GM23338 (cell line): Measurements from ENCODE around the gene FMR1.

Experiments used
- CREB1 ChIP-seq: fragments of 250-450 bp; sonication (Bioruptor Pico); IDR thresholded peaks from 2 replicates; pipeline ENCODE4 v1.5.0; 2020; ENCODE audit warnings: low read depth, mild to moderate bottlenecking, moderate library complexity
- EZH2 ChIP-seq: fragments of 200-600 bp; sonication (generic); IDR thresholded peaks from one replicate; pipeline ENCODE4 v1.8.0; 2017; ENCODE audit warnings: antibody characterized with exemption, mild to moderate bottlenecking, low read depth; ENCODE audit not compliant: unreplicated experiment
- EZH2phosphoT487 ChIP-seq: fragments of 200-600 bp; sonication (generic); IDR thresholded peaks from one replicate; pipeline ENCODE4 v1.8.1; 2018; ENCODE audit warnings: antibody characterized with exemption; ENCODE audit not compliant: unreplicated experiment
- POLR2AphosphoS5 ChIP-seq: IDR thresholded peaks from 2 replicates; pipeline ENCODE4 v1.6.1; 2016; ENCODE audit warnings: antibody characterized with exemption, low read depth
- REST ChIP-seq: IDR thresholded peaks from one replicate; pipeline ENCODE4 v1.6.1; 2018; ENCODE audit warnings: antibody characterized with exemption; ENCODE audit not compliant: unreplicated experiment
- ZNF331 ChIP-seq: fragments of 250-450 bp; sonication (Bioruptor Pico); IDR thresholded peaks from 2 replicates; pipeline ENCODE4 v1.5.0; 2020; ENCODE audit warnings: low read depth, mild to moderate bottlenecking, moderate library complexity
- TF ChIP-seq, protein P1 (sequence below), 2 experiments: fragments of 200-600 bp in 1 of 2; sonication (generic) in 1 of 2; conservative IDR thresholded peaks; 2 replicates each; pipeline versions ENCODE4 v1.5.1 to v1.6.1; 2016 to 2017; ENCODE audit warnings: antibody characterized with exemption in 2 of 2, low read depth in 2 of 2, mild to moderate bottlenecking in 2 of 2, moderate library complexity in 1 of 2
- TF ChIP-seq, protein P2 (sequence below): fragments of 250-450 bp; sonication (Bioruptor Pico); IDR thresholded peaks from 2 replicates; pipeline ENCODE4 v1.5.0; 2020; ENCODE audit warnings: mild to moderate bottlenecking, moderate library complexity

- TF ChIP-seq EZH2 (no peak), REST (no peak), POLR2AphosphoS5 (no peak), CREB1 (no peak), EZH2phosphoT487 (no peak), ZNF331 (CRISPR knock-in tag) (no peak)
- TF ChIP-seq, protein P1, sequence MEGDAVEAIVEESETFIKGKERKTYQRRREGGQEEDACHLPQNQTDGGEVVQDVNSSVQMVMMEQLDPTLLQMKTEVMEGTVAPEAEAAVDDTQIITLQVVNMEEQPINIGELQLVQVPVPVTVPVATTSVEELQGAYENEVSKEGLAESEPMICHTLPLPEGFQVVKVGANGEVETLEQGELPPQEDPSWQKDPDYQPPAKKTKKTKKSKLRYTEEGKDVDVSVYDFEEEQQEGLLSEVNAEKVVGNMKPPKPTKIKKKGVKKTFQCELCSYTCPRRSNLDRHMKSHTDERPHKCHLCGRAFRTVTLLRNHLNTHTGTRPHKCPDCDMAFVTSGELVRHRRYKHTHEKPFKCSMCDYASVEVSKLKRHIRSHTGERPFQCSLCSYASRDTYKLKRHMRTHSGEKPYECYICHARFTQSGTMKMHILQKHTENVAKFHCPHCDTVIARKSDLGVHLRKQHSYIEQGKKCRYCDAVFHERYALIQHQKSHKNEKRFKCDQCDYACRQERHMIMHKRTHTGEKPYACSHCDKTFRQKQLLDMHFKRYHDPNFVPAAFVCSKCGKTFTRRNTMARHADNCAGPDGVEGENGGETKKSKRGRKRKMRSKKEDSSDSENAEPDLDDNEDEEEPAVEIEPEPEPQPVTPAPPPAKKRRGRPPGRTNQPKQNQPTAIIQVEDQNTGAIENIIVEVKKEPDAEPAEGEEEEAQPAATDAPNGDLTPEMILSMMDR (conservative IDR thresholded peaks at IDR 0.05; ENCODE audit: low read depth in 2 of 2): no peak
- TF ChIP-seq, protein P2, sequence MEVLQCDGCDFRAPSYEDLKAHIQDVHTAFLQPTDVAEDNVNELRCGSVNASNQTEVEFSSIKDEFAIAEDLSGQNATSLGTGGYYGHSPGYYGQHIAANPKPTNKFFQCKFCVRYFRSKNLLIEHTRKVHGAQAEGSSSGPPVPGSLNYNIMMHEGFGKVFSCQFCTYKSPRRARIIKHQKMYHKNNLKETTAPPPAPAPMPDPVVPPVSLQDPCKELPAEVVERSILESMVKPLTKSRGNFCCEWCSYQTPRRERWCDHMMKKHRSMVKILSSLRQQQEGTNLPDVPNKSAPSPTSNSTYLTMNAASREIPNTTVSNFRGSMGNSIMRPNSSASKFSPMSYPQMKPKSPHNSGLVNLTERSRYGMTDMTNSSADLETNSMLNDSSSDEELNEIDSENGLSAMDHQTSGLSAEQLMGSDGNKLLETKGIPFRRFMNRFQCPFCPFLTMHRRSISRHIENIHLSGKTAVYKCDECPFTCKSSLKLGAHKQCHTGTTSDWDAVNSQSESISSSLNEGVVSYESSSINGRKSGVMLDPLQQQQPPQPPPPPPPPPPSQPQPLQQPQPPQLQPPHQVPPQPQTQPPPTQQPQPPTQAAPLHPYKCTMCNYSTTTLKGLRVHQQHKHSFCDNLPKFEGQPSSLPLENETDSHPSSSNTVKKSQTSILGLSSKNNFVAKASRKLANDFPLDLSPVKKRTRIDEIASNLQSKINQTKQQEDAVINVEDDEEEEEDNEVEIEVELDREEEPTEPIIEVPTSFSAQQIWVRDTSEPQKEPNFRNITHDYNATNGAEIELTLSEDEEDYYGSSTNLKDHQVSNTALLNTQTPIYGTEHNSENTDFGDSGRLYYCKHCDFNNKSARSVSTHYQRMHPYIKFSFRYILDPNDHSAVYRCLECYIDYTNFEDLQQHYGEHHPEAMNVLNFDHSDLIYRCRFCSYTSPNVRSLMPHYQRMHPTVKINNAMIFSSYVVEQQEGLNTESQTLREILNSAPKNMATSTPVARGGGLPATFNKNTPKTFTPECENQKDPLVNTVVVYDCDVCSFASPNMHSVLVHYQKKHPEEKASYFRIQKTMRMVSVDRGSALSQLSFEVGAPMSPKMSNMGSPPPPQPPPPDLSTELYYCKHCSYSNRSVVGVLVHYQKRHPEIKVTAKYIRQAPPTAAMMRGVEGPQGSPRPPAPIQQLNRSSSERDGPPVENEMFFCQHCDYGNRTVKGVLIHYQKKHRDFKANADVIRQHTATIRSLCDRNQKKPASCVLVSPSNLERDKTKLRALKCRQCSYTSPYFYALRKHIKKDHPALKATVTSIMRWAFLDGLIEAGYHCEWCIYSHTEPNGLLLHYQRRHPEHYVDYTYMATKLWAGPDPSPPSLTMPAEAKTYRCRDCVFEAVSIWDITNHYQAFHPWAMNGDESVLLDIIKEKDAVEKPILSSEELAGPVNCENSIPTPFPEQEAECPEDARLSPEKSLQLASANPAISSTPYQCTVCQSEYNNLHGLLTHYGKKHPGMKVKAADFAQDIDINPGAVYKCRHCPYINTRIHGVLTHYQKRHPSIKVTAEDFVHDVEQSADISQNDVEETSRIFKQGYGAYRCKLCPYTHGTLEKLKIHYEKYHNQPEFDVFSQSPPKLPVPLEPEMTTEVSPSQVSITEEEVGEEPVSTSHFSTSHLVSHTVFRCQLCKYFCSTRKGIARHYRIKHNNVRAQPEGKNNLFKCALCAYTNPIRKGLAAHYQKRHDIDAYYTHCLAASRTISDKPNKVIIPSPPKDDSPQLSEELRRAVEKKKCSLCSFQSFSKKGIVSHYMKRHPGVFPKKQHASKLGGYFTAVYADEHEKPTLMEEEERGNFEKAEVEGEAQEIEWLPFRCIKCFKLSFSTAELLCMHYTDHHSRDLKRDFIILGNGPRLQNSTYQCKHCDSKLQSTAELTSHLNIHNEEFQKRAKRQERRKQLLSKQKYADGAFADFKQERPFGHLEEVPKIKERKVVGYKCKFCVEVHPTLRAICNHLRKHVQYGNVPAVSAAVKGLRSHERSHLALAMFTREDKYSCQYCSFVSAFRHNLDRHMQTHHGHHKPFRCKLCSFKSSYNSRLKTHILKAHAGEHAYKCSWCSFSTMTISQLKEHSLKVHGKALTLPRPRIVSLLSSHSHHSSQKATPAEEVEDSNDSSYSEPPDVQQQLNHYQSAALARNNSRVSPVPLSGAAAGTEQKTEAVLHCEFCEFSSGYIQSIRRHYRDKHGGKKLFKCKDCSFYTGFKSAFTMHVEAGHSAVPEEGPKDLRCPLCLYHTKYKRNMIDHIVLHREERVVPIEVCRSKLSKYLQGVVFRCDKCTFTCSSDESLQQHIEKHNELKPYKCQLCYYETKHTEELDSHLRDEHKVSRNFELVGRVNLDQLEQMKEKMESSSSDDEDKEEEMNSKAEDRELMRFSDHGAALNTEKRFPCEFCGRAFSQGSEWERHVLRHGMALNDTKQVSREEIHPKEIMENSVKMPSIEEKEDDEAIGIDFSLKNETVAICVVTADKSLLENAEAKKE (CRISPR knock-in tag): no peak
Observed at GRCh38 chrX:147920161-147920666, 8.5 kb downstream of the FMR1 start.
